ENCODE results near the gene SCAI. TPM values are rescaled to one million over a fixed set of nuclear protein-coding genes. Genes with fewer than 3 reads are reported as not detected.

The SCAI gene
- 21.2 and 23.5 TPM in 2 replicates for total RNA-seq
- long read RNA-seq, full-length matches to known transcripts, result 15 of 24 reads
- long read RNA-seq, partial matches to known transcripts, result 0 of 24 reads
- long read RNA-seq, other reads (novel, unspliced or antisense), result 9 of 24 reads

GRCh38 chr9:125143377-125144090, at the start of gene SCAI:
TSS of gene SCAI (minus strand) at chr9:125143528. CDS start at chr9:125143437, 91 bp downstream.
- H3K4me1 Mint-ChIP-seq (ENCODE audit: low read depth), result peaks cover 7% of the 10 kb centered on the region
- peak within 1 kb of the TSS; percentile 96 for H3K27ac Mint-ChIP-seq

GRCh38 chr9:125190361-125190801, 47.1 kb upstream of the SCAI start:
- Mint-ChIP-seq H3K27me3 (no peaks in the 10 kb centered on the region), H3K9me3 (ENCODE audit: low read depth) (no peaks in the 10 kb centered on the region), H3K36me3 (ENCODE audit: insufficient read depth) (no peaks in the 10 kb centered on the region), H3K27ac (peak overlapping the region; percentile 96), H3K4me3 (ENCODE audit: low read depth) (peak overlapping the region; percentile 91), H3K4me1 (ENCODE audit: low read depth) (peaks cover 13% of the 10 kb centered on the region)
- DNase-seq (ENCODE audit: low spot score, unreplicated experiment), result no peak
- TF ChIP-seq CTCF (IDR thresholded peaks at IDR 0.05; ENCODE audit: unreplicated experiment), result no peak

More at GRCh38 chr9:125143377-125144090, at the start of gene SCAI:
- Mint-ChIP-seq H3K36me3 (ENCODE audit: insufficient read depth) (peaks cover 4% of the 10 kb centered on the region), H3K9me3 (ENCODE audit: low read depth) (no peaks in the 10 kb centered on the region), H3K4me3 (ENCODE audit: low read depth) (peak within 1 kb of the TSS; percentile 99), H3K27me3 (no peaks in the 10 kb centered on the region)
- DNase-seq (ENCODE audit: low spot score, unreplicated experiment), result peak; percentile 99
- peak; percentile 87 for TF ChIP-seq CTCF (IDR thresholded peaks at IDR 0.05; ENCODE audit: unreplicated experiment)

GRCh38 chr9:125189361-125190289, 46.3 kb upstream of the SCAI start, which contains the start of gene PPP6C:
TSS of gene PPP6C (minus strand) at chr9:125189803. CDS start at chr9:125189718, 85 bp downstream.
- TF ChIP-seq CTCF (IDR thresholded peaks at IDR 0.05; ENCODE audit: unreplicated experiment), result peak; percentile 68
- Mint-ChIP-seq H3K4me1 (ENCODE audit: low read depth) (peaks cover 13% of the 10 kb centered on the region), H3K36me3 (ENCODE audit: insufficient read depth) (no peaks in the 10 kb centered on the region), H3K9me3 (ENCODE audit: low read depth) (no peaks in the 10 kb centered on the region), H3K4me3 (ENCODE audit: low read depth) (peak within 1 kb of the TSS; percentile 91), H3K27me3 (no peaks in the 10 kb centered on the region), H3K27ac (peak within 1 kb of the TSS; percentile 96)
- DNase-seq (ENCODE audit: low spot score, unreplicated experiment), result peak; percentile 93

- no peaks in the 10 kb centered on the region for H3K27me3 Mint-ChIP-seq
- no peaks in the 10 kb centered on the region for H3K36me3 Mint-ChIP-seq (ENCODE audit: insufficient read depth)
- no peak for TF ChIP-seq CTCF (IDR thresholded peaks at IDR 0.05; ENCODE audit: unreplicated experiment)
- DNase-seq (ENCODE audit: low spot score, unreplicated experiment), result peak; percentile 10
- no peak overlapping the region for H3K27ac Mint-ChIP-seq
- H3K9me3 Mint-ChIP-seq (ENCODE audit: low read depth), result no peaks in the 10 kb centered on the region
- peaks cover 13% of the 10 kb centered on the region for H3K4me1 Mint-ChIP-seq (ENCODE audit: low read depth)
- peak overlapping the region; percentile 91 for H3K4me3 Mint-ChIP-seq (ENCODE audit: low read depth)
These were observed 45.7 kb upstream of the SCAI start for GRCh38 chr9:125189011-125189360.

GRCh38 chr9:125183561-125183960, 40.2 kb upstream of the SCAI start:
- DNase-seq (ENCODE audit: low spot score, unreplicated experiment), result no peak
- no peaks in the 10 kb centered on the region for H3K27me3 Mint-ChIP-seq
- H3K4me1 Mint-ChIP-seq (ENCODE audit: low read depth), result peaks cover 14% of the 10 kb centered on the region
- peaks cover 14% of the 10 kb centered on the region for H3K36me3 Mint-ChIP-seq (ENCODE audit: insufficient read depth)
- TF ChIP-seq CTCF (IDR thresholded peaks at IDR 0.05; ENCODE audit: unreplicated experiment), result no peak
- H3K9me3 Mint-ChIP-seq (ENCODE audit: low read depth), result peaks cover 5% of the 10 kb centered on the region
- peak overlapping the region; percentile 17 for H3K27ac Mint-ChIP-seq
- no peak overlapping the region for H3K4me3 Mint-ChIP-seq (ENCODE audit: low read depth)

Data from progenitor cell of endocrine pancreas (in vitro differentiated cells).